SJCRH30 (cell line): ENCODE measurements around the gene RFXANK. TPM values are rescaled to one million over a fixed set of nuclear protein-coding genes. Genes with fewer than 3 reads are reported as not detected.
"Not testable (repeated sequence)": the region's sequence is repeated elsewhere in the genome, so short reads cannot be mapped to it uniquely, and the experiment has no call there.

Source experiments
- DNase-seq, 2 experiments: peaks; one replicate each; pipeline ENCODE4 v3.0.0-alpha.2; 2015 to 2020
- H3K27ac ChIP-seq: fragments of 250-450 bp; sonication (Bioruptor Pico); 2 replicates; pipeline ENCODE4 v1.5.1; 2020; ENCODE audit warnings: mild to moderate bottlenecking, moderate library complexity
- H3K27me3 ChIP-seq: fragments of 250-450 bp; sonication (Bioruptor Pico); 2 replicates; pipeline ENCODE4 v1.5.1; 2020; ENCODE audit warnings: mild to moderate bottlenecking, moderate library complexity
- H3K36me3 ChIP-seq: fragments of 250-450 bp; sonication (Bioruptor Pico); 2 replicates; pipeline ENCODE4 v1.5.1; 2020; ENCODE audit warnings: mild to moderate bottlenecking, moderate library complexity
- H3K4me1 ChIP-seq: fragments of 250-450 bp; sonication (Bioruptor Pico); 2 replicates; pipeline ENCODE4 v1.5.1; 2020; ENCODE audit warnings: mild to moderate bottlenecking, moderate library complexity
- H3K4me3 ChIP-seq: fragments of 250-450 bp; sonication (Bioruptor Pico); 2 replicates; pipeline ENCODE4 v1.5.1; 2020; ENCODE audit warnings: mild to moderate bottlenecking, moderate library complexity
- H3K9me3 ChIP-seq: fragments of 250-450 bp; sonication (Bioruptor Pico); replicated peaks from 2 replicates; pipeline ENCODE4 v1.5.1; 2020; ENCODE audit warnings: mild to moderate bottlenecking, moderate library complexity
- total RNA-seq: library from RNA; depleted of rRNA; stranded (reverse); fragments of >200 nt; shearing (Covaris generic); gene quantifications from 2 replicates; pipeline ENCODE4 v1.2.3, GENCODE V29; 2014

Gene RFXANK
- total RNA-seq, 1 experiment from 2014 or later = 52.5 TPM

DNA sequence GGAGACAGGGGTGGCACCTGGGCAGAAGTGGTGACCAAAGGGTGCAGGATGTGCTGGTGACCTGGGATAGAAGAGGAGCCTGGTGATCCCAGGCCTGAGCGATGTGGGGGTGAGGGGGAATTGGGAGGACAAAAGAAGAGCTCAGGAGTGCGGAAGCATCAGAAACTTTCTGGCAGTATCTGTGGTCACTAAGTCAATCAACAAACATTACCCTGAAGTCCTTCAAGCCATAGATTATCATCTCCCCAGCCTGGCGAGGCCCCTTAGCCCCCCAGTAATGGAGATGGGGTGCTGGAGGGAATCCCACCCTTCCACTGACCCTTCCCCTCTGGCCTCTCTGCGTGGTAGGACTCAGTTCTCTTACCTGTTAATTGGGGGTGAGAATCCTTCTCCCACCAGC is 32.5 kb upstream of the RFXANK start:
- no peaks in the 10 kb centered on the region for H3K4me1 ChIP-seq
- no peak for DNase-seq
- no peaks in the 10 kb centered on the region for H3K9me3 ChIP-seq
- no peaks in the 10 kb centered on the region for H3K27me3 ChIP-seq
- no peak overlapping the region for H3K27ac ChIP-seq
- no peaks in the 10 kb centered on the region; the same call in 1 of the 2 replicates for H3K36me3 ChIP-seq
- no peak overlapping the region for H3K4me3 ChIP-seq

DNA sequence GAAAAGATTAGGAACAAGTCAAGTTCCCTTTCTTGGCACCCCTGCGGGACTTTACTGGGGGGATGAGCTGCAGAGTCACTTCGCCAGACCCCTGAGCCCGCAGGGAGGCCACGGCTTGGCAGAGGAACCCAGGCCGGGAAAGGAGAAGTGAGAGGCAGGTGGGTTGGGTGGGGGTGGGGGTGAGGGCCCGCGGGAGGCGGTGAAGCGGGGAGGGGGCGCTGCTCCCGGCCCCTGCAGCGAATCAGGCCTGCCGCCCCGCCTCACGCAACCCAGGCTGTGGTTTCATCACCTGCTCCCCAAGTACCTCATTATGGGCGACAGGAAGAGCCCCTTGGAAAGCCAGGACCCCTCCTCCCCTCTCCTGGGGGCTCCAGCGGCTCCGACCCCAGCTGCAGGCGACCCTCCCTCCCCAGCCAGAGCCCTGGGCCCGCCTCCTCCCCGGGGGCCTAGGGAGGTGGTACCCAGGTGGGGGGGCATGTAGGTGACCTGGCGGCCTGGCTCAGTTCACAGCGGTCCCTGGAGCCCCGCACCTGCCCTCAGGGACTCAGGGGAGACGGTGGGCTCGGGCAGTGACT is 31.5 kb upstream of the RFXANK start:
- H3K4me1 ChIP-seq = no peaks in the 10 kb centered on the region
- H3K4me3 ChIP-seq = no peak overlapping the region
- H3K27ac ChIP-seq = no peak overlapping the region
- H3K9me3 ChIP-seq = no peaks in the 10 kb centered on the region
- DNase-seq = no peak
- no peaks in the 10 kb centered on the region; the same call in 1 of the 2 replicates for H3K36me3 ChIP-seq
- no peaks in the 10 kb centered on the region for H3K27me3 ChIP-seq

DNA sequence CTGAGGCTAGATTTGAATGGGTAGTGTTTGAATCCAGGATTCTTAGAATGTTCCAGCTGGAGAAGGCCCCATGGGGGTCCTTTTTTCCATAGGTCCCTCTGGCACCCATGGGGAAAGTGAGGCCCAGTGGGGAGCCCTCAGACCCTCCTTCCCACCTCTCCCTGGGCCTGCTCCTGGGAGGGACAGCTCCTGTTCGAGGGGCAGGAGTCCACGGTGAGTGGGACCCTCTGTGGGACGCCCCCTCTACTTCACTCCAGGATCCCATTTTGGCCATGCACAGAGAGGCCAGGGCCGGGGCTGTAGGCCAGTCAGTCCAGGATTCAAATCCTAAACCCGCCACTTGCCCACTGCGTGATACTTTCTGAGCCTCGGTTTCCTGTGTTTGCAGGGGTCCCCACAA is 29.6 kb upstream of the RFXANK start:
- no peaks in the 10 kb centered on the region for H3K4me1 ChIP-seq
- no peak for DNase-seq
- H3K27ac ChIP-seq = no peak overlapping the region
- no peaks in the 10 kb centered on the region for H3K9me3 ChIP-seq
- no peaks in the 10 kb centered on the region for H3K27me3 ChIP-seq
- H3K36me3 ChIP-seq = no peaks in the 10 kb centered on the region
- H3K4me3 ChIP-seq = no peak overlapping the region

DNA sequence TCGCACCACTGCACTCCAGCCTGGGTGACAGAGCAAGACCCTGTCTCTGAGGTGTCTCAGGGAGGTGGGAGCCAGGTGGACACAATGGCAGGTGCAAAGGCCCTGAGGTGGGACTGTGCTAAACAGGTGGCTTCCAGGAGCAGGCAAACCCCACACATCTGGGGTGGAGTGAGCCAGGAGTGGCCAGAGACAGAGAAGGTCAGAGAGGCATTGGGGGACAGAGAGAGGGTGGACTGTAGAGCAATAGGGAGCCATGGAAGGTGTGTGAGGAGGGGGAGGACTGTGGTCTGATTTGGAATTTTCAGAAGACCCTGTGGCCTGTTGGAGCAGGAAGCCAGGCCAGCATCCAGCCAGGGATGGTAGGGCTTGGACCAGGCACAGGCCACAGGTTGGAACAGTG is 26.7 kb upstream of the RFXANK start:
- Histone ChIP-seq H3K4me1 (no peaks in the 10 kb centered on the region; the same call in 1 of the 2 replicates), H3K9me3 (no peaks in the 10 kb centered on the region), H3K27ac (no peak overlapping the region), H3K27me3 (no peaks in the 10 kb centered on the region), H3K36me3 (no peaks in the 10 kb centered on the region), H3K4me3 (no peak overlapping the region)
- no peak for DNase-seq

DNA sequence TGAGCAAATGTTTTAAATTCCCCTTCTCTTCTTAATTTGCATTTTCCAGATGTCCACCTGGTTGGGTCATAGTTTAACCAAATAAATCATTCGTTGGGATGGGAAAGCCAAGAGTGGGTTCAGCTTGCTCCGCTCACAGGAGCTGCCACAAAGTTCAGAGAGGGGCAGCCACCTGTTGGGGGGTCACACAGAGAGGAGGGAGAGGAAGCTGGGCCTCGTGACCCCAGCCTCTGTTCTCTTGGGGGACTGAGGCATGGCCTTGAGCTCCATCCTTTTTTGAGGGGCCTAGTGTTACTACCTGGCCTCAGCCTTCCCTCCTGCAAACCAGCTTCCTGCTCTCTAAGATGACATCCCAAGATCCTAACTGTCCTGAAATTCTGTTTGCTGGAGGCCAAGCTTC is 24.4 kb upstream of the RFXANK start:
- Histone ChIP-seq H3K4me1 (peaks cover 2% of the 10 kb centered on the region), H3K36me3 (no peaks in the 10 kb centered on the region), H3K4me3 (no peak overlapping the region), H3K27me3 (no peaks in the 10 kb centered on the region), H3K9me3 (no peaks in the 10 kb centered on the region), H3K27ac (no peak overlapping the region)
- no peak for DNase-seq

- no peak overlapping the region for H3K27ac ChIP-seq
- H3K4me3 ChIP-seq = no peak overlapping the region
- no peaks in the 10 kb centered on the region for H3K9me3 ChIP-seq
- H3K4me1 ChIP-seq = peaks cover 2% of the 10 kb centered on the region
- H3K36me3 ChIP-seq = no peaks in the 10 kb centered on the region
- DNase-seq = no peak
- H3K27me3 ChIP-seq = no peaks in the 10 kb centered on the region
Observed at GRCh38 chr19:19169236-19170052, 22.6 kb upstream of the RFXANK start.

DNA sequence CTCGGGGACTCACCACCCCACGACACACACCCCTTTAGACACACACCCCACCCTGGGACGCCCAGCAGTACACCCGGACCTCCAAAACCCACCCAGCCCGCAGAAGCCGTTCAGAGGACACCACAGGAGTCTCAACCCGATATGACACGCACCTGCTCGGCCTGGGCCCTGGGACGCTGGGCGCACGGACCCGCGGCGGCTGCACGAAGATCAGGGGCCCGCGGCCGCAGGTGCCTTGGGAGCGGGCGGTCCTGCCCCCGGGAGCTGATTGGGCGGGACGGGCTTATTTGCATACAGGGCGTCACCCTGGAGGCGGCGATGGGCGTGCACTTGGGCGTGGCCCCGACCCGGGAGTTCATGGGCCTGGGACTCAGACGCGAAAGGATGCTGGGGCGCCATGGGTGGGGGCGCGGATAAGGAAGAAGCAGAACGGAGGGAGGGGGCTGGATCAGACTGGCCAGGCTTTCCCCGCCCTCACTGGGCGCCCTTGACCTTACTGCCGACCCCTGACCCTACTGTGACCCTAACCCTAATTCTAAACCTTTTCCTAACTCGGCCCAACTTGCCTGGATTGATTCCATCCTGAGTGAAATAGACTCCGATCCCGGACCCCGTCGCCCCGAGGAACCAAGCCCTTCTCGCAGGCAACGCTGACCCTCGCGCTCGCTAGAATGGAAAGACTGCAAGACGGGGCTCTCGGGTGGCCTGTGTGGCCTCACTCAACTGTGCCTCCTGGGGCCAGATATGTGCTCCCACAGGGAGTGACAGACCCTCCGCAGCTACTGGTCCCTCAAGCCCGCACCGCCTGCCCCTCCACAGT is 21.8 kb upstream of the RFXANK start, which contains the start of gene MEF2B:
Gene MEF2B (minus strand): TSS at position 211 of the 820 bp plus-strand sequence. CDS start 19,528 bp downstream, outside the sequence.
- H3K36me3 ChIP-seq = no peaks in the 10 kb centered on the region
- H3K27ac ChIP-seq = no peak within 1 kb of the TSS
- H3K4me1 ChIP-seq = peaks cover 5% of the 10 kb centered on the region
- H3K4me3 ChIP-seq = no peak within 1 kb of the TSS
- H3K9me3 ChIP-seq = no peaks in the 10 kb centered on the region
- H3K27me3 ChIP-seq = no peaks in the 10 kb centered on the region
- DNase-seq = peak; percentile 61 to 62

DNA sequence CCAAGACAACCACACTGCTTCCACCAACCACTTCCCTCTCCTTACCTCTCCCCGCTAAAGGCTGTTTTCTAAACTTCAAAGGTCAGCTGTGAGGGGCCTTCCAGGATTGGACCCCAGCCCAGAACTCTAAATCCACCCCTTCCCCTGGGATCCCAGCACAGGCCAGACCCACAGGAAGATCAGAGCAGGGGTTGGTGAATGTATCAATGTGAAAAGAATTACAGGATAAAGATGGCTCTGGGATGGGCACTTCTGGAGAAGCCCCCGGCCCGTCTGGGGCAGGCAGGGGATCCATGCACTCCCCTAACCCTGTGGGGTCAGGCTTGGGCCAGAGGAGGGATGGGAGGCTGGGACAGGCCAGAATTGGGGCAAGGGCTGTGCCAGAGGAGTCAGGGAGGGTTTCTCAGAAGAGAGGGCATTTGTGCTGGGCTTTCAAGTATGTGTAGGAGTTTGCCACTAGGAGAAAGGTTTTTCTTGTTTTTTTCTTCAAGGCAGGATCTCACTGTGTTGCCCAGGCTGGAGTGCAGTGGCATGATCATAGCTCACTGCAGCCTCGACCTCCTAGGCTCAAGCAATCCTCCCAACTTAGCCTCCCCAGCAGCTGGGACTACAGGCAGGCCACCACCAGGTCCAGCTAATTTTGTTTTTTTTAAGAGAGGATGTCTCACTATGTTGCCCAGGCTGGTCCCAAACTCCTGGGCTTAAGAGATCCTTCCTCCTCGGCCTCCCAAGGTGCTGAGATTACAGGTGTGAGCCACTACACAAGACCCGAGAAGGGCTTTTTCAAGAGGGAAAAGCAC is 21.0 kb upstream of the RFXANK start:
- Histone ChIP-seq H3K9me3 (no peaks in the 10 kb centered on the region), H3K4me3 (no peak overlapping the region), H3K27ac (no peak overlapping the region), H3K27me3 (no peaks in the 10 kb centered on the region), H3K36me3 (no peaks in the 10 kb centered on the region), H3K4me1 (peaks cover 5% of the 10 kb centered on the region)
- DNase-seq = peak in 1 of 2 experiments; percentile 41

DNA sequence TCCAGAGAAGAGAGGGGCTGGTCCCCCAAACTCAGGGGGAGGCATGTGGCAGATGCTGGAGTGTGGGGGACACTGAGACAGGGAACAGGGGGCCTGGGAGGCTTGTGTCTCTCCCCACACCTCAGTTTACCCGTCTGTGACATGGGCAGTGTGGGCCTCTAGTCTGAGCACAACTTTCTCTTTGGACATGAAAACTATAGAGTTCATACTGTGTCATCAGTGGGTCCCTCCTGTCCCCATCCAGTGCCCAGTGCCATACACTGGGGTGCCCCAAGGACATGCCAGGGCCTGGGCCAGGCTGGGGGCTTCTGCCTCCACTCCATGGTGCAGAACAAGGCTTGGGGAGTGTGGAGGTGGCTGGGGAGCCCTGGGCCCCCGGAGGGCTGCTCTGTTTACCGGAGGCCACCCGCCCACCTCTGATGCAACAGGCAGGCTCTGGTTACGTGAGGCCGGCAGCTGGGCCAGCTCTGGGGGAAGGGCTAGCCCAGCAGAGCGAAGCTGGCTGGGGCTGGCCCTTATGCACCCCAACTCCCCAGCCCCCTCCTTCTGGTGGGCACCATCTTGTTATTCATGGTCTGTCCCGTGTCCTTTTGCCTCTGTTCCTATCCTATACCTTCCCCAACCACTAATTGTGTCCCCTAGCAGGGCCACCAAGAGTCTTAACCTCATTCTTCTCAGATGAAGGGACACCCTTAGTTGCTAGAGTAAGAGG is 20.1 kb upstream of the RFXANK start:
- Histone ChIP-seq H3K27me3 (no peaks in the 10 kb centered on the region), H3K4me3 (no peak overlapping the region), H3K36me3 (no peaks in the 10 kb centered on the region), H3K4me1 (peaks cover 5% of the 10 kb centered on the region), H3K9me3 (no peaks in the 10 kb centered on the region), H3K27ac (no peak overlapping the region)
- peak; percentile 50 to 75 for DNase-seq

DNA sequence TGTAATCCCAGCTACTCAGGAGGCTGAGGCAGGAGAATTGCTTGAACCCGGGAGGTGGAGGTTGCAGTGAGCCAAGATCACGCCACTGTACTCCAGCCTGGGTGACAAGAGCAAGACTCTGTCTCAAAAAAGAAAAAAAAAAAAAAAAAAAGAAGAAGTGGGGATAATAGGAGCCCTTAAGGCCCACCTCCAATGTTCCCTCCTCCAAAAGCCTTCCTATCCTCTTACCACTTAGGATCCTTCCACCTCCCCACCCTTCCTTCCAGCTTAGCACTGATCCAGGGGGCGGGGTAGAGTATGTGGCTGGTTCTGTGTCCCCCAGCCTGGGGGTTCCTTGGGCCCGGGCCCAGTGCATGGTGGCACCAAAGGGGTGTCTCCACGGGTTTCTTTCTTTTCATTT is 18.8 kb upstream of the RFXANK start:
- not testable (repeated sequence) for H3K4me3 ChIP-seq, H3K27ac ChIP-seq, H3K27me3 ChIP-seq

GRCh38 chr19:19176950-19177349 is 15.1 kb upstream of the RFXANK start:
- Histone ChIP-seq H3K36me3 (no peaks in the 10 kb centered on the region), H3K27ac (no peak overlapping the region), H3K9me3 (no peaks in the 10 kb centered on the region), H3K4me1 (peaks cover 5% of the 10 kb centered on the region), H3K4me3 (no peak overlapping the region), H3K27me3 (no peaks in the 10 kb centered on the region)
- DNase-seq = peak in 1 of 2 experiments; percentile 27

More for the DNA sequence above, 18.8 kb upstream of the RFXANK start:
- H3K4me1 ChIP-seq, H3K36me3 ChIP-seq, DNase-seq, H3K9me3 ChIP-seq: not testable (repeated sequence)

GRCh38 chr19:19179548-19180441 is 12.3 kb upstream of the RFXANK start:
- Histone ChIP-seq H3K27ac (no peak overlapping the region), H3K4me1 (peaks cover 1% of the 10 kb centered on the region; the same call in 1 of the 2 replicates), H3K4me3 (no peak overlapping the region), H3K36me3 (no peaks in the 10 kb centered on the region), H3K27me3 (no peaks in the 10 kb centered on the region), H3K9me3 (no peaks in the 10 kb centered on the region)
- peak; percentile 28 to 34 for DNase-seq

GRCh38 chr19:19181488-19181998 is 10.5 kb upstream of the RFXANK start:
- no peak for DNase-seq
- Histone ChIP-seq H3K27me3 (no peaks in the 10 kb centered on the region), H3K27ac (no peak overlapping the region), H3K4me1 (no peaks in the 10 kb centered on the region), H3K9me3 (no peaks in the 10 kb centered on the region), H3K4me3 (no peak overlapping the region), H3K36me3 (no peaks in the 10 kb centered on the region)
